ENCODE measurements around the gene PINK1. TPM values are rescaled to one million over a fixed set of nuclear protein-coding genes. Genes with fewer than 3 reads are reported as not detected.

Gene PINK1
- total RNA-seq, 1 donor from 2014 or later: 32.0 TPM

DNA sequence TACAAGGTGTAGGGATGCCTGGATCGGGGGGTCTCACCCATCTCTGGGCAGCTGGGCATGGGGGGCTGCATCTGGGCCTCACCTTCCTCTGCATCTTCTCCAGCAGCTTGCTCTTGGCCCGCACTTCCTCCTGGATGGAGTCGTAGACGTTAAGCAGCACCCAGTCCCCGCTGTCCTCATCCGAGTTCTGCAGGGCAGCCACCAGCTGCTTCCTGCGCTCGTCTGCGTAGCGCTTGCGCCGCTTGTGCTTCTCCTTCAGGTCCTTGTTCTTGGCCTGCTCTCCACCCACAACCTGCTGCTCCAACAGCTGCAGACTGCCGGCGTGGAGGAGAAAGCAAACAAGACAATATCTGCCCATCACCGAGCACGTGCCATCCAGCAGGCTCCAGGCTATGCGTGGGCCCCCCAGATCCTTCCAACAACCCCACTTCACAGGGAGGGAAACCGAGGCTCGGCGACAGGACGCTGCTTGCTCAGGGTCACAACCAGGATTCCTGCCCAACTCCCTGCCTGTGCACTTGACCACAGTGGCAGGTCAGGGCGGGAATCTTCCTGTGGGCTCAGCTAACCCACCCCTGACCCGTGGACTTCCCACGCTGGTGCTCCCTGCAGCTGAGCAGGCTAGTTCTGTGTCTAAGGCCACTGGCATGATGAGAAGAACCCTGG, 49.4 kb downstream of the PINK1 start:
- TF ChIP-seq, protein P1, sequence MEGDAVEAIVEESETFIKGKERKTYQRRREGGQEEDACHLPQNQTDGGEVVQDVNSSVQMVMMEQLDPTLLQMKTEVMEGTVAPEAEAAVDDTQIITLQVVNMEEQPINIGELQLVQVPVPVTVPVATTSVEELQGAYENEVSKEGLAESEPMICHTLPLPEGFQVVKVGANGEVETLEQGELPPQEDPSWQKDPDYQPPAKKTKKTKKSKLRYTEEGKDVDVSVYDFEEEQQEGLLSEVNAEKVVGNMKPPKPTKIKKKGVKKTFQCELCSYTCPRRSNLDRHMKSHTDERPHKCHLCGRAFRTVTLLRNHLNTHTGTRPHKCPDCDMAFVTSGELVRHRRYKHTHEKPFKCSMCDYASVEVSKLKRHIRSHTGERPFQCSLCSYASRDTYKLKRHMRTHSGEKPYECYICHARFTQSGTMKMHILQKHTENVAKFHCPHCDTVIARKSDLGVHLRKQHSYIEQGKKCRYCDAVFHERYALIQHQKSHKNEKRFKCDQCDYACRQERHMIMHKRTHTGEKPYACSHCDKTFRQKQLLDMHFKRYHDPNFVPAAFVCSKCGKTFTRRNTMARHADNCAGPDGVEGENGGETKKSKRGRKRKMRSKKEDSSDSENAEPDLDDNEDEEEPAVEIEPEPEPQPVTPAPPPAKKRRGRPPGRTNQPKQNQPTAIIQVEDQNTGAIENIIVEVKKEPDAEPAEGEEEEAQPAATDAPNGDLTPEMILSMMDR (IDR thresholded peaks at IDR 0.05; ENCODE audit: partially characterized antibody, unreplicated experiment): no peak
- H3K9me3 Mint-ChIP-seq (ENCODE audit: unreplicated experiment): peaks cover 3% of the 10 kb centered on the region
- peaks cover 9% of the 10 kb centered on the region for H3K27me3 Mint-ChIP-seq (ENCODE audit: unreplicated experiment)
- no peaks in the 10 kb centered on the region for H3K36me3 Mint-ChIP-seq (ENCODE audit: unreplicated experiment)
- H3K4me3 Mint-ChIP-seq (ENCODE audit: unreplicated experiment): no peak overlapping the region
- H3K27ac Mint-ChIP-seq (ENCODE audit: unreplicated experiment): no peak overlapping the region
- H3K4me1 Mint-ChIP-seq (ENCODE audit: low read depth, unreplicated experiment): peaks cover 7% of the 10 kb centered on the region
- DNase-seq: no peak

DNA sequence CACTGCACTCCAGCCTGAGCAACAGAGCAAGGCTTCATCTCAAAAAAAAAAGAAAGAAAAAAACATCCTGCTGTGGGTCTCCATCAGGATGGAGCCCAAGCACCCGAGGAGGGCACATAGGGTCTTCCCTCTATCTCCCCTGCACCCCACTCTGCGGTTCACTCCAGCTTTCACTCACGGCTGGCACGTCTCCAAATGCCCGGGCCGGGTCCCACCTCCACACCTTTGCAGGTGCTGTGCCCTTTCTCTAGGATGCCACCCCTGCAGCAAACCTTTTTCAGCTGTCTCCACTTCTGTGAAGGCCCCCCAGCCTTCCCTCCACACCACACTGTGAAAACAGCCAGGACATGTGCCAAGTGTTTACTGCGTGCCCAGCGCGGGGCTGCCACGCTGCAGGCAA, 50.4 kb downstream of the PINK1 start:
- H3K9me3 Mint-ChIP-seq (ENCODE audit: unreplicated experiment): peaks cover 3% of the 10 kb centered on the region
- TF ChIP-seq, protein P1 (IDR thresholded peaks at IDR 0.05; ENCODE audit: partially characterized antibody, unreplicated experiment): no peak
- peaks cover 12% of the 10 kb centered on the region for H3K27me3 Mint-ChIP-seq (ENCODE audit: unreplicated experiment)
- H3K27ac Mint-ChIP-seq (ENCODE audit: unreplicated experiment): no peak overlapping the region
- no peaks in the 10 kb centered on the region for H3K36me3 Mint-ChIP-seq (ENCODE audit: unreplicated experiment)
- no peak for DNase-seq
- peaks cover 7% of the 10 kb centered on the region for H3K4me1 Mint-ChIP-seq (ENCODE audit: low read depth, unreplicated experiment)
- H3K4me3 Mint-ChIP-seq (ENCODE audit: unreplicated experiment): no peak overlapping the region

DNA sequence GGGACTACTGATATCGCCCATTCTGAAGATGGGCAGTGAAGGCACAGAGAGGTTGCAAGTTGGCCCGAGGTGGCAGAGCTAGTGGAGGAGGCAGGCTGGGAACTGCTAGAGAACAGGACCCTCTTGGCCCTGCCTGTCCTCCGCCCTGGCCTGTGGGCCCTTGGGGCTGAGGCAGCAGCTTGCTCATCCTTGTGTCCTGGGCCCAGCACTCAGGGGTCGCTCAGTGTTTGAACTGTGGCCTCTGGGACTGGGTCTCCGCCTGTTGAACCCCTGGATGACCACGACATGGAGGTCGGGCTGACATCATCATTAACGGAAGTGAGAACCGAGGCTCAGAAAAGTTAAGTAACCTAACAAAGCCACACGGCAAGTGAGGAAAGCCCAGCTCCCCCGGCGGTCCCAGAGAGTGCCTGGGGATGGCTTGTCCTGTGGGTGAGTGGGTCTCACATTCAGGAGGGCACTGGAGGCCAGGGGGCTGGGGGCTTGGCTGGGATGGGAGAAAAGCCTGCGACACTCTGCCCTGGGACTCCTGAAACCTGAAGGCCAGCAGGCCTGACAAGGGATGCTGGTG, 50.9 kb downstream of the PINK1 start:
- no peak overlapping the region for H3K27ac Mint-ChIP-seq (ENCODE audit: unreplicated experiment)
- peaks cover 7% of the 10 kb centered on the region for H3K4me1 Mint-ChIP-seq (ENCODE audit: low read depth, unreplicated experiment)
- TF ChIP-seq, protein P1 (IDR thresholded peaks at IDR 0.05; ENCODE audit: partially characterized antibody, unreplicated experiment): no peak
- peaks cover 3% of the 10 kb centered on the region for H3K9me3 Mint-ChIP-seq (ENCODE audit: unreplicated experiment)
- no peak for DNase-seq
- H3K4me3 Mint-ChIP-seq (ENCODE audit: unreplicated experiment): no peak overlapping the region
- H3K36me3 Mint-ChIP-seq (ENCODE audit: unreplicated experiment): no peaks in the 10 kb centered on the region
- H3K27me3 Mint-ChIP-seq (ENCODE audit: unreplicated experiment): peaks cover 12% of the 10 kb centered on the region

DNA sequence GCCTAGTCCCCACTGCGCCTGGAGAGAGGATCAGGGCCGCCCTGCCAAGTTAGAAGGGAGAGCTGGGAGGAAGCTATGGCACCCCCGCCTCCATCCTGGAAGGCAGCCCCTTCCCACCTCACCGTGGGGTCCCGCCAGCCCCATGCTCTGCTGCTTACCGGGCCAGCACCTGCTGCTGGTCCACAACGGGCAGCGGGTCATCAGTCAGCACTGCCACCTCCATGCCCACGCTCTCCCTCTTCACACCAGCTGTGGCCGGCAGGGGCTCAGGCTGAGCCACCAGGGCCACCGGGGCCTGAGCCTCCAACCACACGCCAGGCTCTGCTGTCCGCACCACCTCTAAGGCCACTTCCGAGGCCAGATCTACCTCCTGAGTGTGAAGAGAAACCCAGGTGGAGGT, 51.4 kb downstream of the PINK1 start:
- Mint-ChIP-seq H3K9me3 (ENCODE audit: unreplicated experiment) (peaks cover 3% of the 10 kb centered on the region), H3K4me1 (ENCODE audit: low read depth, unreplicated experiment) (peaks cover 7% of the 10 kb centered on the region), H3K36me3 (ENCODE audit: unreplicated experiment) (no peaks in the 10 kb centered on the region), H3K27me3 (ENCODE audit: unreplicated experiment) (peaks cover 12% of the 10 kb centered on the region), H3K27ac (ENCODE audit: unreplicated experiment) (no peak overlapping the region), H3K4me3 (ENCODE audit: unreplicated experiment) (no peak overlapping the region)
- DNase-seq: no peak
- TF ChIP-seq, protein P1 (IDR thresholded peaks at IDR 0.05; ENCODE audit: partially characterized antibody, unreplicated experiment): no peak

DNA sequence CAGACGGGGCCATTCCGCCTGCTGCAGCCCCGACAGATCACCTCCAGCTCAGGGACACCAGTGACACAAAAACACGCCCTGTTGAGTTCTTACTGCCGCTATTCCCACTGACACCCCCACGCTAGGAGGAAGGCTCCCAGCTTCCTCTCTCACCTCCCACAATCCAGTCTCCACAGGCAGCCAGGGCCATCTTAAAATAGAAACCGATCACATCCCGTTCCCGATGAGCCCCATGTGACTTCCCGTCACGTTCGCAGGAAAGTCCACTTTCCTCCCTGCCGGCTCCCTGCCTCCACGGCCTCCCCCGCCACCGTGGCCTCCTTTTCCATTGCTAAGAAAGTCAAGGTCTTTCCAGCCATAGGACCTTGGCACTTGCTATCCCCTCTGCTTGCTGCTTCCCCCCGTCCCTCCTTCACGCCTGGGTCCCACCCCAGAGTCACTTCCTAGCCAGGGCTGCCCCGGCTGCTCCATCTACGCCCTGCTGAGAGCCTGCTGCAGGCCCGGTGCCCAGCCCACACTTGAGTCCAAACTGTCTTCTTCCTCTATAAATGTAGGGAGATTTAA, 51.9 kb downstream of the PINK1 start:
- Mint-ChIP-seq H3K36me3 (ENCODE audit: unreplicated experiment) (no peaks in the 10 kb centered on the region), H3K4me3 (ENCODE audit: unreplicated experiment) (no peak overlapping the region), H3K27me3 (ENCODE audit: unreplicated experiment) (peaks cover 12% of the 10 kb centered on the region), H3K4me1 (ENCODE audit: low read depth, unreplicated experiment) (peaks cover 7% of the 10 kb centered on the region), H3K27ac (ENCODE audit: unreplicated experiment) (no peak overlapping the region), H3K9me3 (ENCODE audit: unreplicated experiment) (peaks cover 3% of the 10 kb centered on the region)
- TF ChIP-seq, protein P1 (IDR thresholded peaks at IDR 0.05; ENCODE audit: partially characterized antibody, unreplicated experiment): no peak
- no peak for DNase-seq

Measured in glutamatergic neuron (in vitro differentiated cells).